Stimulated activated naive CD8-positive, alpha-beta T cell treated with anti-CD3 and anti-CD28 coated beads, Interleukin-15, amount 100 ng/mL, for 72 hours (primary cell): ENCODE results near the gene CFAP65.

Experiments
- ATAC-seq: fragments of 150-1000 bp; cut with Tn5 transposase; 2 replicates; pipeline ENCODE4 v1.10.0; 2021; ENCODE audit warnings: mild to moderate bottlenecking, moderate library complexity
- DNase-seq, 2 donors: peaks; one replicate each; pipeline ENCODE4 v3.0.0; 2021 to 2022
- H3K27ac Mint-ChIP-seq, 2 donors: one replicate each; pipeline ENCODE4 v1.8.0; 2022; ENCODE audit warnings: mild to moderate bottlenecking in 2 of 2, mixed read lengths in 2 of 2, moderate library complexity in 2 of 2
- H3K27me3 Mint-ChIP-seq: one replicate; pipeline ENCODE4 v1.8.0; 2022; ENCODE audit warnings: mixed read lengths
- H3K4me1 Mint-ChIP-seq: one replicate; pipeline ENCODE4 v1.8.0; 2022; ENCODE audit warnings: mild to moderate bottlenecking, mixed read lengths
- H3K4me3 Mint-ChIP-seq, 2 donors: one replicate each; pipeline ENCODE4 v1.8.0; 2022; ENCODE audit warnings: mild to moderate bottlenecking in 2 of 2, mixed read lengths in 2 of 2, moderate library complexity in 1 of 2
- H3K9me3 Mint-ChIP-seq, 2 donors: one replicate each; pipeline ENCODE4 v1.8.0; 2022; ENCODE audit warnings: mixed read lengths in 2 of 2

Gene CFAP65

DNA sequence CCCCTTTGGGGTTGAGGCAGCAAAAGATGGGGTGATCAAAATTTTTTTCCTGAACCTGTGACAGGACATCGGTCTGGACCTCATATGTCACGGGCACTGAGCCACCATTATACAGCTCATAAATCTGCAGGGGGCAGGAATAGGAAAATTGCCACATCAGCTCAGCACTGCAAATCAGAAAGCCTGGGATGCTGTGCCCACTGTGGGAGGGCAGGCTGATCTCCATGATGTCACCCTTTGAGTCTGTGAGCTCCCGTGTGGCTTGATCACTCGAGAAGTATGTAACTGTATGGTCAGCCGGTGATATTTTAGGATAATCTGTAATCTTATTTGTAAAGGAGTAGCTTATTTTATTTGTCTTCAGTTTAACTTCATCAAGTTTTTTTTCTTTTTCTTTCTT is 30.4 kb downstream of the CFAP65 start:
- H3K4me1 Mint-ChIP-seq, result no peaks in the 10 kb centered on the region
- peaks cover 68% of the 10 kb centered on the region for H3K27me3 Mint-ChIP-seq
- no peak for DNase-seq
- no peak overlapping the region for H3K4me3 Mint-ChIP-seq
- no peak for ATAC-seq
- H3K9me3 Mint-ChIP-seq, result no peaks in the 10 kb centered on the region
- no peak overlapping the region for H3K27ac Mint-ChIP-seq

DNA sequence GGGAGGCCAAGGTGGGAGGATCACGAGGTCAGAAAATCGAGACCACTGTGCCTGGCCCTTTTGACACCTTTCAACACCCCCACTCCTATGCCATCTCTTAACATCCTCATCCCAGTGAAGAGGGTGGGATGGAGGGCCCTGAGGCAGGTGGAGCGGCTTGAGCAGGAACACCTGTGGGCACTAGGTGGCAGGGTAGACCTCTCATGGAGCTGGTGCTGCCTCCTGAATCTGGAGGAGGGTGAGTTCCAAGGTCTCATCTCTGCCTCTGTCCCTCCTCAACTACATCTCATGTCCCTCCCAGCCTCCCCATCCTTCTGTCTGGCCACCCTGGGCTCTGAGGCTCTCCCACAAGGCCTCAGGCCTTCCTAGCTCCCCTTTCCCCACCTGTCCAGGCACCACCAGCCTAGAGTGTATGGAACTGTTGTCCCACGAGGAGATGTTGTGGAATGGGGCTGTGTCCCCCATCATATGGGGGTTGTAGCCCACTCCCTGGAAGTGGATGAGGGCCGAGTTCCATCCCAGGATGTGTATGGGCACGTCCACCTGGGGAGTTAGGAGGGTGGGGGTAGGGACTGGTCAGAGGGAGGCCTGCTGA is 31.1 kb downstream of the CFAP65 start:
- H3K27me3 Mint-ChIP-seq, result peaks cover 71% of the 10 kb centered on the region
- no peak overlapping the region for H3K4me3 Mint-ChIP-seq
- no peak overlapping the region for H3K27ac Mint-ChIP-seq
- H3K9me3 Mint-ChIP-seq, result no peaks in the 10 kb centered on the region
- H3K4me1 Mint-ChIP-seq, result no peaks in the 10 kb centered on the region
- ATAC-seq, result peak; percentile 81
- no peak for DNase-seq

DNA sequence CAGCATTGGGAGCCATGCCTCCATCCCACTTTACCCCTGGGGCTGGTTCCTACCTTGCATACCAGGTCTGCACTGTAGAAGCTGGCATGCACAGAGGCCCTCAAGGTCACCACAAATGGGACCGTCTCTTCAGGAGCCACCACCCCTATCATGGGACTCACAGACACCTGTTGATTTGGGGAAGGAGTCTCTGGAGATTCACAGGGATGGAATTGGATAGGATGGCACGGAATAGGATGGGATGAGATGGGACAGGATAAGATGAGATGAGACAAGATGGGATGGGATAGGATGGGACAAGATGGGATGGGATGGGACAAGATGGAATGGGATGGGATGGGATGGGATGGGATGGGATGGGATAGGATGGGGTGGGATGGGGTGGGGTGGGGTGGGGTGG is 32.0 kb downstream of the CFAP65 start:
- H3K4me3 Mint-ChIP-seq, result no peak overlapping the region
- DNase-seq (no peak), ATAC-seq (no peak)
- H3K9me3 Mint-ChIP-seq, result no peaks in the 10 kb centered on the region
- H3K27me3 Mint-ChIP-seq, result peaks cover 71% of the 10 kb centered on the region
- H3K27ac Mint-ChIP-seq, result no peak overlapping the region
- no peaks in the 10 kb centered on the region for H3K4me1 Mint-ChIP-seq

DNA sequence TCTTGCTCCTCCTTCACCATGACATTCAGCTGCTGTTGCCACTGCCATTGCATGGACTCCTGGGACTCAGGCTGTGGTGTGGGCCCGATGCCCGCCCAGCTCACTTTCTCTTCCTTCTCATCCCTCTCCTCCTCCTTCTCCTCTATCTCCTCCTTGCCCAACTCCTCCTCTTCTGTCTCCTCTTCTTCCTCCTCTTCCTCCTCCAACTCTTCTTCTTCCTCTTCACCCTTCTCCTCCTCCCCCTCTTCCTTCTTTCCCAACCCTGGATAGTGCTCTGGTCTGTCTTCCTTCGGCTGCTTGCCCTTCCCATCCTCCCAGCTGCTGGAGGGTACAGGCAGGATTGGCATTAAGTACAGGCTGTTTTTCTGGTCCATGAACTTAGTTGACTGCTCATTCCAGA is 37.3 kb downstream of the CFAP65 start:
- Mint-ChIP-seq H3K9me3 (no peaks in the 10 kb centered on the region), H3K27ac (no peak overlapping the region), H3K4me1 (peaks cover 21% of the 10 kb centered on the region), H3K27me3 (peaks cover 99% of the 10 kb centered on the region), H3K4me3 (no peak overlapping the region)
- DNase-seq (no peak), ATAC-seq (no peak)

DNA sequence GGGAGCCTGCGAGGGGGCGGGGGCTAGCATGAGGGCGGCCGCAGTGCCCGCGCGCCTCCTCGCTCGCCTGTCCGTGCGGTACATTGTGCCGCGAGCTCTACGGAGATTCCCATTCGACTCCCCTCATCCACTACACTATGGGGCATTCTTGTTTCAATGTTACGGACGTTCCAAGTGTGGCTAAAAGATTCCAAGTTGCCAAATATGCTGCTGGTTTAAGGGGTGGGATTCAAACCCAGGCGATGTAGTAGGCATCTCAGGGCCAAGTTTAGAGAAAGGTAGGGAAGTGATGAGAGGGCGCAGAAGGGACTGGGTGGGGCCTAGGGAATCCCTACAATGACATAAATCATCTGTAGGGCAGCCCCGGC is 38.1 kb downstream of the CFAP65 start:
- peak overlapping the region in 1 of 2 donors; percentile 79 for H3K4me3 Mint-ChIP-seq
- no peak for DNase-seq
- no peak overlapping the region for H3K27ac Mint-ChIP-seq
- H3K4me1 Mint-ChIP-seq, result peaks cover 21% of the 10 kb centered on the region
- H3K27me3 Mint-ChIP-seq, result peaks cover 100% of the 10 kb centered on the region
- H3K9me3 Mint-ChIP-seq, result no peaks in the 10 kb centered on the region
- ATAC-seq, result no peak

DNA sequence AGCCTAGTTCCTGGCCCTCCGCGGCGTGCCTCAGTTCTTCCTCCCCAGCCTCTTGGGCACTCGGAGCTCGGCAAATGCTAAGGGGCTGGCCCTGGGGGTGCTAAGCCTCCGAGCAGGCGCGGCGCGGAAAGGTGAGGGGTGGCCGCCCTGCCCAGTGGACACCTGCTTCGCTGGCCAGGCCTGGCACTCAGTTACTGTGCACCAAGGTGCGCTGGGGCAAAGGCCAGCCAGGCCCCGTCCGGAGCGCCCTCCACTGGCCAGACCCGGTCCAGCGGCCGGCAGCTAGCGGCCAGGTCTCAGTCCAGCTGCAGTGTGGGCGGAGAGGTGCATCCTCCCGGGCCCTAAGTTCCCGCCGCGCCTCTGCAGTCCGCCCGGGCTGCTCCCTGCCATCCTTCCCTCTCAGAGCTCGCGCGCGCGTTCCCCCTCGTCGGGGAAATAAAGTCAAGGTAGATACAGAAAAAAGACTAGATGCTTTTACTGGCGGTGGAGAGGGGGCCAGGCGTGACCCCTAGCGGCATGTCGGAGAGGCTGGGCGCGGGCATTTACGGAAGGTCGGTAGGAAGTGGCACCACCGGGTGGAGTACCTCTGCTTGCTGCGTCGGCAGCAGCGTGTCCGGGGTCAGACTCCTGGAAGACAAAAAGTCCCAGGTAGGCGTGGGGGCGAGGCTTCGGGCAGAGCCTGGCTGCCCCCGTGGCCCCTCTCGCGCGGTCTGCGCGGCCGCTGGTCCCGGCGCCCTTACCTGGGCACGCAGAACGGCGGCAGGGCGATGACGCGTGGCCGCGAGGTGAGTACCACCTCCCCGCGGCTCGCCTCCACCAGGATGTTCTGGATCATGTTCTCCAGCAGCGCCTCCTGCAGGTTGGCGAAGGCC is 38.7 kb downstream of the CFAP65 start:
- ATAC-seq, result peak; percentile 51
- peak overlapping the region; percentile 73 to 79 for H3K4me3 Mint-ChIP-seq
- no peak overlapping the region for H3K27ac Mint-ChIP-seq
- no peaks in the 10 kb centered on the region for H3K9me3 Mint-ChIP-seq
- peaks cover 21% of the 10 kb centered on the region for H3K4me1 Mint-ChIP-seq
- peaks cover 100% of the 10 kb centered on the region for H3K27me3 Mint-ChIP-seq
- peak; percentile 55 to 62 for DNase-seq

DNA sequence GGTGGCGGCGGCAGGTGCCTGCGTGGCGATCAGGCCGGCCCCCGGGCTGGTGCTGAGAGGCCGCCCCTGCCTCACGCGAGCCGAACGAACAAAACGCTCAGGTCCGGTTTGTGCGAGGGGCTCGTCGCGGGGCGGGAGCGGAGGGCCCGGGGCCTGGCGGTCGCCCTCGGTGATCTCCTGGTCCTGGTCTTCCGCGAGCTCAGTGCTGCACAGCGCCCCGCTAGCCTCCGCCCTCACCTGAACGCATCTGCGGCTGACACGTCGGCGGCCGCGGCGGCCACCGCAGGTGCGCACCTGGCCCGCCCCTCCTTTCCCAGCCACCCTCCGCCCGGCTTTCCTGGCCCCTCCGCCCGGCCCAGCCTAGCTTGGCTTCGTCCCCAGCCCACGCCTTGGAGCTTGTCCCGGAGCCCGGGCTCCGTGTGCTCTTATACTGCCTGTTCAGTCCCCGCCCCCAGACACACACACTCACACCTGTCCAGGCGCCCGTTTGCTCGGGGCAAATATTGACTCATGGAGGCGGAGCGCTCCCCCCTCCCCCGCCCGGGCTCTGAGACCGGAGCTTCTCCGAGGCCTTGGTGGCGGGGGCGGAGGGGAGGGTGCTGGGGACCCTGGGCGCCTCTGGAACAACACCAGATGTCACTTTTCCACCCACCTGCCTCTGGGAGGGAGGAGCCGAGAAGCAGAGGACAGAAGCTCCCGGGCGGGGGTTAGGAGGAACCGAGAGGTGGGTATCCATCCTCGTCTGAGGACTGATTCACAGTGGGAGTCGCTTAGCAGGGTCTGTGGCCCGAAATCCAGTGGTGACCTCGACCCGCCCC is 39.5 kb downstream of the CFAP65 start:
- ATAC-seq (peak; percentile 60), DNase-seq (peak; percentile 31 to 46)
- Mint-ChIP-seq H3K4me3 (peak overlapping the region; percentile 44 to 79), H3K27me3 (peaks cover 100% of the 10 kb centered on the region), H3K27ac (no peak overlapping the region), H3K4me1 (peaks cover 21% of the 10 kb centered on the region), H3K9me3 (no peaks in the 10 kb centered on the region)

DNA sequence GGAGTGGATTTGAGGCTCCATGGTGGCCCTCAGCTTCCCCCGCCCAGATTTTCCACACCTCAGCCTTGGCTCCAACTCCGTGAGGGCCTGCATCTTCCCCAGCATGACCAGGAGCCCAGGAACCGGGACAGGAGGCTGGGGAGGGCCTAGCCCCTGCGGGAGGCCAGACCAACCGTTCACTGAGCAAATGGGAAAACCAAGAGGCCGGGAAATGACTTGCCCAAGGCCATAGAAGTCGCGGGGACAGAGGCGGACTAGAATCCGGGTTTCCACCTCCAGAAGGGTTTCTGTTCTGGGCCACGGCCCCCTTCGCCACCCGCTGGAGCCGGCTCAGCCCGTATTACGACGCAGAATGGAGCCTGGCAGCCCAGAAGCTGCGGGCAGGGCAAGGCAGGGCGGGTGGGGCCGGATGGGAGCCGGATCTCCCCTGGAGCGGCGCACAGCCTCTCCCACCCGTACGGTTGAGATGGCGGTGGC is 40.2 kb downstream of the CFAP65 start:
- Mint-ChIP-seq H3K9me3 (no peaks in the 10 kb centered on the region), H3K27me3 (peaks cover 100% of the 10 kb centered on the region), H3K27ac (no peak overlapping the region), H3K4me3 (no peak overlapping the region), H3K4me1 (peaks cover 25% of the 10 kb centered on the region)
- no peak for DNase-seq
- no peak for ATAC-seq

DNA sequence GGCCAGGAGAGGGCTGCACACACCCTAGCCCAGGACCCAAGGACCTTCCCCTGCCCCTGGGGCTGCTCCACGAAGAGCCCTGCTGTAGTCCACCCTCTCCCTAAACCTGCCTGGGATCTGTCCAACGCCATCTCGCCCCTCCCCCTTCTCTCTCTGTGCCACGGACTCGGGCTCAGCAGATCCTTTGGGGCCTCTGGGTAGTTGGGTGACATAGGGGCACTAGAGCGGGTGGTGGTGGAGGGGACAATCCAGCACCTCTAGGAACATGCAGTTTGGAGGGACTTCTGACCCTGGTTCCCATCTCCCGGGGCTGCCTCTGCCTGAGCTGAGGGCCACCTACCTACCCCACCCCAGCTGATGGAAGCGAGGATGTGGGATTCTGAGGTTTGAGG is 40.8 kb downstream of the CFAP65 start:
- no peak overlapping the region for H3K4me3 Mint-ChIP-seq
- no peaks in the 10 kb centered on the region for H3K9me3 Mint-ChIP-seq
- H3K27me3 Mint-ChIP-seq, result peaks cover 100% of the 10 kb centered on the region
- ATAC-seq (no peak), DNase-seq (no peak)
- H3K27ac Mint-ChIP-seq, result no peak overlapping the region
- peaks cover 30% of the 10 kb centered on the region for H3K4me1 Mint-ChIP-seq

DNA sequence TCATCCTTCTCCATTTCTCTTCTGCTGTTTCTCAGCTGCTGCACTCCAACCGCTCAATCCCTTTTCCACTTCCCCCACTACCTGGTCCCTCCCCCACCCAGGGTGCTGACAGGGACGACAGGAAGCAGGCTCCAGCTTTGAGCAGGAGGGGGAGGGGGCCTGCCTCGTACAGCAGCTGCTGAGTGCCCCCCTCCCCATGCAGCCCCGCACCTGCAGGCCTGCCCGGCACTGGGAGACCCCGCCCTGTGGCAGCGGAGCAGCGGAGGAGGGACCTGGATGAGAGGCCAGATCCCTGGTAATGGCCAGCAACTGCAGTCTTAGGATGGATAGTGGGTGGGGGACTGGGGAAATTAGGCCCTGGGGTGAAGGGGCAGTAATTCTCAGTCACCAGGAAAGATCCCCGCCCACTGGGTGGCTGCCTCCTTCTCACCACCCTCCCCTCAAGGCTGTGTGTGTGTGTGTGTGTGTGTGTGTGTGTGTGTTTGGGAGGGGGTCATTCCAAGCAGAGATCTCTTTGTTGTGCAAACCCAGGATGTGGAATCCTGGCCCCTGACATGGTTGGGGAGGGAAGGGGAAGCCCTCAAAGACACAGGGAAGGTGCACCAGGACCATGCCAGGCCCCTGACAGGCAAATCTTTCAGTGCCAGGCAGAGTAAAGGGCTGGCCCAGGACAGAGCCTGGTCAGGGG is 41.3 kb downstream of the CFAP65 start:
- Mint-ChIP-seq H3K9me3 (no peaks in the 10 kb centered on the region), H3K4me1 (peaks cover 33% of the 10 kb centered on the region), H3K4me3 (no peak overlapping the region), H3K27me3 (peaks cover 100% of the 10 kb centered on the region), H3K27ac (no peak overlapping the region)
- no peak for DNase-seq
- no peak for ATAC-seq

DNA sequence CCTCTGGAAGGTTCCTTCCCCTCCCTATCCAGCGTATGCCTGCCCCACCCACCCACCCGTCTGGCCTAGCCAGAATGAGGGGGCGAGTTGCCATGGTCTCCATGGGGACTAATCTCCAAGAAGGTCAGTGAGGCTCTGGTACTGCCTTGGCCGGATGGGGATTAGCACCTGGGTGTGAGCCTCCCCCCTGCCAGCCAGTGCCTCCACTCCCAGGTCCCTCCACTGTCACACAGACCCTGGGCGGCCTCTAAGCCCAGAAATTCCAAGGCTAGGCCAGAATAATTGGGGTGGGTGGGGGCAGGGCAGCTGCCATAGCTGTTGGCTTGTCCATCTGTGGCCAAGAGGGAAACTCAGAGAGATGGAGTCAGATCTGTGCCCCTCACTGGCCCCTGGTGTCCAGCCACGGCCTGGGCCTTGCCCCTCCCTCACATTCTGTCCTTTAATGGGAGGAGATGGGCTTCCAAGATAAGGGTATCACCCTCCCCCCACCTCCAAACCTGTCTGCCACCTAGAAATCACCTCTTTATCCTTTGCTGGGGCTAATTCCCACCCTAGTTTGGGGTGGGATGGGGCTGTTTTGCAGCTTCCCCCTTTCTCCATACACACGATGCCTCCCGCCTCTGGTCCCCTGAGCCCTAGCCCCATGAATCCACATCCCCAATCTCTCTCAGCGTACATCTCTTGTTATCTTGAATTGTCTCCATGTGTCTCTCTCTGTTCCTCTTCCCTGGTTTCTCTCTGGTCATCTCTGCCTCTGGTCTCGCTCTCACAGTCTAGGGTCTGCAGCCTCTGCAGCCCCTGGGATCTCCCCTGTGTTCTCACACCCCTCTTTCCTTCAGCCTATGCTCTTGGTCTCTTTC is 42.1 kb downstream of the CFAP65 start:
- Mint-ChIP-seq H3K4me1 (peaks cover 34% of the 10 kb centered on the region), H3K27me3 (peaks cover 100% of the 10 kb centered on the region), H3K4me3 (no peak overlapping the region), H3K27ac (no peak overlapping the region), H3K9me3 (no peaks in the 10 kb centered on the region)
- no peak for DNase-seq
- no peak for ATAC-seq

DNA sequence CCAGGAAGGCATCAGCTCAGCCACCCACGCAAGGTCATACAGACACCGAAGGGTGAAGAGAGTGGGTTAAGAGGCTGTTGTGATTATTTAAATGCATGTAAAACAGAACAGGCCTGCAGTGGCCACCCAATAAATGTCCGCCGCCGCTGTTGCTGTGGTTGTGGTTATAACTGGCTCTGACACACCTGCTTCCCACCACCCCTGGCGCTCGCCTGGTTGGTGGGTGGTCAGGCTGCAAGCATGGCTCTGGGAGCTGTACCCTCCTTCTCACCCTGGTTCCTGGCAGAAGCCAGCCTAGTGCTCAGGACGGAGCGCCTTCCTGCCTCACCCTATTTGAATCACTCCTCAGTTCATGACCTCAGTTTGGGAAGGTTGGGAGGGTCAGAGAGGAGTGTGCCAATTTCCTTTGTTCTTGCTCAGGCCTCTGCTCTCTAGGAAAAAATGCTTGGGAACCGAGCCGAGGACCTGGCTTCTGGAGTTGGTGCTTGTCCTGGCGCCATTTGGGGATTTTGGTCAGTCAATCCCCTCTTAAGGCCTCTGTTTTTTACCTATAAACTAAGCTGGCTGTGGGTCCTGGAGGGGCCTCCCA is 42.8 kb downstream of the CFAP65 start:
- DNase-seq (no peak), ATAC-seq (no peak)
- Mint-ChIP-seq H3K4me1 (peaks cover 40% of the 10 kb centered on the region), H3K9me3 (no peaks in the 10 kb centered on the region), H3K4me3 (no peak overlapping the region), H3K27ac (no peak overlapping the region), H3K27me3 (peaks cover 100% of the 10 kb centered on the region)

DNA sequence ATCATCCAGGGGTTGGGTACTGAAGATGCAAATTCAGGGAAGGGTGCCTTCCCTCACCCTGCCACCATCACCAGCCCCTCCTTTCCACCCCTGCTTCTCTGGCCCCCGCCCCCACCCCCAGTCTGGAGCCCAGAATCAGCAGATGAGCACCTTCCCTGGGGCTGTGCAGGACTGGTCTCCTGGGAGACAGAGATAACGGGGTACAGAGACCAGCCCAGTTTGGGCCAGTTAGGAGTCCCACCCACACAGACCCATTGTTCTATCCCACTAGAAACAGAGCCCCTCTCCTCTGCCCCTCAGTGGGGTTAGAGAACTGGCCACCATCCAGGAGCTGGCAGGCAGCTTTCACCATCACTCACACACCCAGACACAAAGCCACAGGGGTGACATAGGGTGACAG is 43.6 kb downstream of the CFAP65 start:
- ATAC-seq (no peak), DNase-seq (no peak)
- no peaks in the 10 kb centered on the region for H3K9me3 Mint-ChIP-seq
- H3K27ac Mint-ChIP-seq, result no peak overlapping the region
- peaks cover 100% of the 10 kb centered on the region for H3K27me3 Mint-ChIP-seq
- no peak overlapping the region for H3K4me3 Mint-ChIP-seq
- peaks cover 33% of the 10 kb centered on the region for H3K4me1 Mint-ChIP-seq

DNA sequence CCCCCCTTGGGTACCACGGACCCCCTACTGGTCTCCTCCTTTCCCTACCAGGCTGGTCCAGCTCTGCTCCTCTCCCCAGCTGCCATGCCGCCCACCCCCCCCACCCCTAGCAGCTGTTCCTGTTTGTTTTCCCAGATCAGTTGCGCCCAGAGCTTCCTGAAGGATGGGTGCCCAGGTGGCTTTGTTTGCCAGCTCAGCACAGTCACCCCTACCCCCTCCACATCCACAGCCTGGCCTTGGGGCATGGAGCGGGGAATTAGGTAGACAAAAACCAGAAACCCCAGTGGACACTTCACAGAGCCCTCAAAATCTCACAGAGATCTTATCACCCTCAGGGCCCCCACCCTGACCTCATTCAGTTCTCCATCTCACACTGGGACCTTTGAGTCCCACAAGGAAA is 44.4 kb downstream of the CFAP65 start:
- Mint-ChIP-seq H3K27ac (no peak overlapping the region), H3K9me3 (no peaks in the 10 kb centered on the region), H3K4me3 (no peak overlapping the region), H3K27me3 (peaks cover 100% of the 10 kb centered on the region), H3K4me1 (peaks cover 25% of the 10 kb centered on the region)
- DNase-seq (no peak), ATAC-seq (no peak)
